C4-2B (cell line): Measurements from ENCODE around the gene LRRN4.

Source experiments
- CTCF ChIP-seq: fragments of 450-650 bp; conservative IDR thresholded peaks from 2 replicates; pipeline ENCODE4 v1.5.1; 2017; ENCODE audit warnings: mild to moderate bottlenecking
- ZFX ChIP-seq: fragments of 450-650 bp; IDR thresholded peaks from 2 replicates; pipeline ENCODE4 v1.6.1; 2017

- TF ChIP-seq CTCF (no peak), ZFX (no peak)
These were observed 16.8 kb downstream of the LRRN4 start for GRCh38 chr20:6037082-6037481.
